AG09309 (cell line): Measurements from ENCODE around the gene IMMP2L.

Experiments
- DNase-seq: peaks from one replicate; pipeline ENCODE4 v3.0.0-alpha.2; 2010; ENCODE audit warnings: low read depth
- H3K4me3 ChIP-seq: 2 replicates; pipeline ENCODE4 v1.5.1; 2011; ENCODE audit warnings: mild to moderate bottlenecking, low read depth, low read length, moderate library complexity; ENCODE audit not compliant: control insufficient read depth
- TF ChIP-seq, protein P1 (sequence below): IDR thresholded peaks from 2 replicates; pipeline ENCODE4 v1.5.1; 2011; ENCODE audit warnings: mild to moderate bottlenecking, low read depth, low read length, inconsistent platforms; ENCODE audit not compliant: insufficient read depth, control insufficient read depth; ENCODE audit errors: missing control alignments

The IMMP2L gene

GRCh38 chr7:111266613-111267012 lies 295.7 kb downstream of the IMMP2L start:
- DNase-seq = peak; percentile 64
- no peak overlapping the region for H3K4me3 ChIP-seq
- TF ChIP-seq, protein P1, sequence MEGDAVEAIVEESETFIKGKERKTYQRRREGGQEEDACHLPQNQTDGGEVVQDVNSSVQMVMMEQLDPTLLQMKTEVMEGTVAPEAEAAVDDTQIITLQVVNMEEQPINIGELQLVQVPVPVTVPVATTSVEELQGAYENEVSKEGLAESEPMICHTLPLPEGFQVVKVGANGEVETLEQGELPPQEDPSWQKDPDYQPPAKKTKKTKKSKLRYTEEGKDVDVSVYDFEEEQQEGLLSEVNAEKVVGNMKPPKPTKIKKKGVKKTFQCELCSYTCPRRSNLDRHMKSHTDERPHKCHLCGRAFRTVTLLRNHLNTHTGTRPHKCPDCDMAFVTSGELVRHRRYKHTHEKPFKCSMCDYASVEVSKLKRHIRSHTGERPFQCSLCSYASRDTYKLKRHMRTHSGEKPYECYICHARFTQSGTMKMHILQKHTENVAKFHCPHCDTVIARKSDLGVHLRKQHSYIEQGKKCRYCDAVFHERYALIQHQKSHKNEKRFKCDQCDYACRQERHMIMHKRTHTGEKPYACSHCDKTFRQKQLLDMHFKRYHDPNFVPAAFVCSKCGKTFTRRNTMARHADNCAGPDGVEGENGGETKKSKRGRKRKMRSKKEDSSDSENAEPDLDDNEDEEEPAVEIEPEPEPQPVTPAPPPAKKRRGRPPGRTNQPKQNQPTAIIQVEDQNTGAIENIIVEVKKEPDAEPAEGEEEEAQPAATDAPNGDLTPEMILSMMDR = no peak

DNA sequence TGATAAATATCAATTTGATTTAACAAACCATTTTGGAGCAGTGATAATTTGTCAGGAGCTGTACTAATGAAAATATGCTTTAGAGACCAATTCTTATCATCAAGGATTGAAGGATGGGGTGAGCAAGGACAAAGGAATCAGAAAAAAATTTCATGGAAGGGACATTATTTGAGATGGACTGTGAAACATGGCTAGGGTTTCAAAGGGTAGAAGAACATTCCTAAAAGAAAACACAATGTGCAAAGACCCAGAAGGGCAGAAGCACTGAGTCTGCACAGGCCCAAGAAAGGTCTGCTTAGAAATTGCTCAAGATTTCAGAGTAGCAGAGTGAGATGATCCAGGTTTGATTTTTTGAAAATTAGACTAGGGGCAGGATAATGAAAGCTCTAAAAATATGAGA lies 296.9 kb downstream of the IMMP2L start:
- TF ChIP-seq, protein P1 = no peak
- H3K4me3 ChIP-seq = no peak overlapping the region
- no peak for DNase-seq

GRCh38 chr7:111264981-111265380 lies 297.3 kb downstream of the IMMP2L start:
- H3K4me3 ChIP-seq = no peak overlapping the region
- TF ChIP-seq, protein P1 = no peak
- no peak for DNase-seq

GRCh38 chr7:111264111-111264868 lies 298.0 kb downstream of the IMMP2L start:
- DNase-seq = no peak
- TF ChIP-seq, protein P1 = no peak
- H3K4me3 ChIP-seq = no peak overlapping the region

DNA sequence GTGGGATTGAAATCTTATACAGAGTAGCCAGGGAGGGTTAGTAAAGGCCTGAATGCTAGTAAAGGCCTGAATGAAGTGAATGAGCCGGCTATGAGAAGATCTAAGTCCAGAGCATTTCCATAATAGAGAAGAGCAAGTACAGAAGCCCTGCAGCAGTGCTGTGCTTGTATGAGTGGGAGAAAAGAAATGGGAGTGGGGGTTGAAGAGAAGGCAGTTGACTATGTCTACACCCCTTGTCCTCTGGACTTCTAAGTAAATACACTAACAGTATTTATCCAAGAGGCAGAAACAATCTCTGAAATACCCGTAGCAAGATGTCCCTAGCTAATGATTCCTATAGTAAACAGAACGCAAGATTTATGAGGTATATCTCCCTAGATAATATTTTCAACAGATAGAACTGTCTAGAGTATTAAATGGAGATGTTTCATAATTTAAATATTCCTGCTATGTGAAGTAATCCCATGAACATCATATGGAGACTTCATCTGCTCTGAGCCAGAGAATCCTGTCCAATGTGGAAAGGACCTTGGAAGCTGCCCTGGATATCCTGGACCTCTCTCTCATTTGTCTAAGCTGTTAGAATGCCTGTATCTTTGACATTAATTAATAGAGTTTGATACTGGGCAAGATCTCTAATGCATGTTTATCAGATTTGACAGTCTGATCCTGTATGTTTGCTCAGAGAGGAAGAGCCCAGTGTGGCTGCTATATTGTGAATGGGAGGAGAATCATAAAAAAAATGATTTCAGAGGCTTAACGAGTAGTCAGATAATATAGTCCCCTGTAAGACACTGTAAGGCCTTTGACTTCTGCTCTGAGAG lies 299.8 kb downstream of the IMMP2L start:
- DNase-seq = no peak
- TF ChIP-seq, protein P1 = no peak
- no peak overlapping the region for H3K4me3 ChIP-seq

DNA sequence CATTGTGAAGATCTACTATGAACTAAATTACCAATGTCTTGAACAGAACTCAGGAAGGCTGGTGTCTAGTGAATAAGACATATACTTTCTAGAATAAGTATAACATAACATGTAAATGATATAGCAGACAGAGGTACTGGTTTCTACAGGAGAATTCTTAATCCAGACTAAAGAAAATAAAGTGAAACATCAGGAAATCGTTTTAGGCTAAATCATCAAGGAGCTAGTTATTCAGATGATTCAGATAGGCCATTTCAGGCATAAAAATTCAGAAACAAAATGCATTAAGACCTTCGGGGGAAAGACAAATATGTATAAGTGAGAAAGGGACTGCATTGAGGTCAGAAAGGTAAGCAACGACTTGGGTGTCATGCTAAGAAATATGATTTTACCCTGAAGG lies 300.8 kb downstream of the IMMP2L start:
- DNase-seq = no peak
- no peak overlapping the region for H3K4me3 ChIP-seq
- TF ChIP-seq, protein P1 = no peak
